Frontal cortex (tissue), 1 donor: Measurements from ENCODE around the gene SEPTIN2. TPM values are rescaled to one million over a fixed set of nuclear protein-coding genes. Genes with fewer than 3 reads are reported as not detected.

Experiments used
- total RNA-seq: library from RNA; depleted of rRNA; stranded (reverse); fragments of >200 nt; gene quantifications from one replicate; pipeline ENCODE4 v1.2.3, GENCODE V29; 2014

SEPTIN2 gene
- total RNA-seq, 1 donor from 2014 or later = 207 TPM

Other genes starting within 250 kb of the SEPTIN2 start
- gene MTERF4, start 213.6 kb upstream of the SEPTIN2 start, total RNA-seq = 32.6 TPM
- gene PASK, start 166.5 kb upstream of the SEPTIN2 start, total RNA-seq = 15.1 TPM
- 48.9 TPM for gene PPP1R7, start 165.5 kb upstream of the SEPTIN2 start, total RNA-seq
- 0.41 TPM for gene ANO7, start 127.2 kb upstream of the SEPTIN2 start, total RNA-seq
- gene HDLBP, start 253 bp upstream of the SEPTIN2 start, total RNA-seq = 159 TPM
- 37.1 TPM for gene FARP2, start 40.4 kb downstream of the SEPTIN2 start, total RNA-seq
- gene STK25, start 192.7 kb downstream of the SEPTIN2 start, total RNA-seq = 181 TPM
- gene BOK, start 242.8 kb downstream of the SEPTIN2 start, total RNA-seq = 20.8 TPM